IMR-90 (cell line): ENCODE results near the gene KLHL2. TPM values are rescaled to one million over a fixed set of nuclear protein-coding genes. Genes with fewer than 3 reads are reported as not detected.
"Not testable (repeated sequence)": the region's sequence is repeated elsewhere in the genome, so short reads cannot be mapped to it uniquely, and the experiment has no call there.

Source experiments
- ATAC-seq: fragments of 200-7000 bp; cut with Tn5 transposase; 2 replicates; pipeline ENCODE4 v1.9.1; 2020; ENCODE audit warnings: low read depth, mild to moderate bottlenecking, moderate library complexity
- BruUV-seq: library from RNA; stranded (reverse); fragments of 400-500 nt; replicated peaks from 2 replicates; lab custom pipeline; 2021; lab: Mats Ljungman, UMichigan
- CTCF ChIA-PET: fragments of 300-600 bp; formaldehyde crosslinking; extraction: SDS; loops from one replicate; lab custom pipeline; 2021; ENCODE audit warnings: antibody characterized with exemption; lab: Yijun Ruan, JAX
- POLR2A ChIA-PET: fragments of 300-600 bp; sonication (Branson Sonifier 250); formaldehyde crosslinking; loops from one replicate; lab custom pipeline; 2022; ENCODE audit warnings: antibody characterized with exemption; ENCODE audit not compliant: unreplicated experiment; lab: Charles Lee
- DNase-seq: peaks from one replicate; pipeline ENCODE4 v3.0.0; 2013
- H2AFZ ChIP-seq: replicated peaks from 2 replicates; pipeline ENCODE3; 2013; ENCODE audit warnings: low read length, mild to moderate bottlenecking; ENCODE audit not compliant: poor library complexity
- H2AK5ac ChIP-seq: 2 replicates; pipeline ENCODE4 v1.6.1; 2013; ENCODE audit warnings: low read depth, low read length, inconsistent platforms
- H2AK9ac ChIP-seq: replicated peaks from 2 replicates; pipeline ENCODE3; 2013; ENCODE audit warnings: mild to moderate bottlenecking, low read depth, low read length, moderate library complexity; ENCODE audit not compliant: poor library complexity
- H2BK120ac ChIP-seq: 2 replicates; pipeline ENCODE4 v1.6.1; 2013; ENCODE audit warnings: low read depth, low read length, inconsistent platforms
- H2BK15ac ChIP-seq: 3 replicates; pipeline ENCODE4 v1.6.1; 2013; ENCODE audit warnings: low read depth, low read length, inconsistent platforms
- H2BK20ac ChIP-seq: 2 replicates; pipeline ENCODE4 v1.6.1; 2013; ENCODE audit warnings: low read depth, mild to moderate bottlenecking, inconsistent platforms, low read length, moderate library complexity
- H2BK5ac ChIP-seq: 2 replicates; pipeline ENCODE4 v1.6.1; 2013; ENCODE audit warnings: mild to moderate bottlenecking, low read depth, low read length, inconsistent platforms; ENCODE audit not compliant: poor library complexity, severe bottlenecking
- H3K14ac ChIP-seq: replicated peaks from 2 replicates; pipeline ENCODE4 v1.6.1; 2013; ENCODE audit warnings: low read depth, low read length, inconsistent platforms
- H3K18ac ChIP-seq: 2 replicates; pipeline ENCODE4 v1.6.1; 2013; ENCODE audit warnings: low read depth, low read length, control low read depth
- H3K23ac ChIP-seq: 2 replicates; pipeline ENCODE4 v1.6.1; 2013; ENCODE audit warnings: low read depth, low read length, inconsistent platforms
- H3K27ac ChIP-seq: 2 replicates; pipeline ENCODE4 v1.5.1; 2013; ENCODE audit warnings: mild to moderate bottlenecking, control low read depth, low read length; ENCODE audit not compliant: insufficient read depth
- H3K27me3 ChIP-seq: 2 replicates; pipeline ENCODE4 v1.6.1; 2013; ENCODE audit warnings: low read length; ENCODE audit not compliant: control insufficient read depth, insufficient read depth
- H3K36me3 ChIP-seq: 2 replicates; pipeline ENCODE4 v1.6.1; 2013; ENCODE audit warnings: low read length, mixed read lengths; ENCODE audit not compliant: control insufficient read depth, insufficient read depth
- H3K4ac ChIP-seq: 2 replicates; pipeline ENCODE4 v1.6.1; 2013; ENCODE audit warnings: low read depth, low read length, inconsistent platforms
- H3K4me1 ChIP-seq: 2 replicates; pipeline ENCODE4 v1.6.1; 2013; ENCODE audit warnings: low read length, mixed read lengths; ENCODE audit not compliant: control insufficient read depth, insufficient read depth
- H3K4me2 ChIP-seq: 2 replicates; pipeline ENCODE4 v1.6.1; 2013; ENCODE audit warnings: low read depth, mild to moderate bottlenecking, control low read depth, low read length, moderate library complexity
- H3K4me3 ChIP-seq: 2 replicates; pipeline ENCODE4 v1.5.1; 2013; ENCODE audit warnings: low read depth, mild to moderate bottlenecking, control low read depth, low read length, moderate library complexity; ENCODE audit not compliant: insufficient read depth
- H3K56ac ChIP-seq: 2 replicates; pipeline ENCODE4 v1.6.1; 2013; ENCODE audit warnings: low read length, inconsistent platforms; ENCODE audit not compliant: insufficient read depth; ENCODE audit errors: extremely low read depth
- H3K79me1 ChIP-seq, 2 experiments: 2 replicates each; pipeline ENCODE4 v1.6.1; 2013; ENCODE audit warnings: low read length in 2 of 2, inconsistent platforms in 1 of 2, low read depth in 1 of 2
- H3K9ac ChIP-seq: 2 replicates; pipeline ENCODE4 v1.6.1; 2013; ENCODE audit warnings: low read depth, low read length, control low read depth
- H3K9me1 ChIP-seq: 2 replicates; pipeline ENCODE4 v1.6.1; 2013; ENCODE audit warnings: low read length, inconsistent platforms; ENCODE audit not compliant: insufficient read depth
- H3K9me3 ChIP-seq: 2 replicates; pipeline ENCODE4 v1.6.1; 2013; ENCODE audit warnings: low read length; ENCODE audit not compliant: control insufficient read depth, insufficient read depth
- H4K20me1 ChIP-seq: 2 replicates; pipeline ENCODE4 v1.6.1; 2013; ENCODE audit warnings: low read length, inconsistent platforms; ENCODE audit not compliant: insufficient read depth
- H4K5ac ChIP-seq: 2 replicates; pipeline ENCODE4 v1.6.1; 2013; ENCODE audit warnings: mild to moderate bottlenecking, low read depth, low read length, control low read depth
- H4K8ac ChIP-seq, 2 experiments: 2 replicates each; pipeline ENCODE4 v1.6.1; 2013; ENCODE audit warnings: low read depth in 2 of 2, low read length in 2 of 2, control low read depth in 1 of 2, inconsistent platforms in 1 of 2
- H4K91ac ChIP-seq: 2 replicates; pipeline ENCODE4 v1.6.1; 2013; ENCODE audit warnings: low read depth, low read length, inconsistent platforms; ENCODE audit not compliant: insufficient read depth
- WGBS, 2 experiments: methylation state at CpG; one replicate each; pipeline versions ENCODE4 v1.1.5 to v1.1.7; 2013; ENCODE audit warnings: missing lambda C conversion rate in 2 of 2; ENCODE audit not compliant: insufficient read length in 1 of 2; ENCODE audit errors: extremely low coverage in 2 of 2; 5-methylcytosine and 5-hydroxymethylcytosine counted together
- dilution Hi-C: fragments of 300-500 bp; cut with HindIII; formaldehyde crosslinking; loops from one replicate; pipeline ENCODE4 v1.14.3; 2018; ENCODE audit warnings: low sequenced_read_pairs; ENCODE audit not compliant: unreplicated experiment
- in situ Hi-C: fragments of 300-500 bp; cut with MboI; formaldehyde crosslinking; loops from 3 replicates; pipeline ENCODE4 v1.14.3; 2019; ENCODE audit warnings: low sequenced_read_pairs, inconsistent platforms, mixed read lengths
- intact Hi-C: fragments of 100-400 bp; cut with micrococcal nuclease; formaldehyde crosslinking; loops from 2 replicates; pipeline ENCODE4 v1.10.0; 2022
- polyA plus RNA-seq, 3 experiments: library from polyadenylated mRNA; depleted of rRNA; stranded (reverse); fragments of >200 nt; gene quantifications; 2 replicates each; pipeline ENCODE4 v1.2.3, GENCODE V29; 2012; ENCODE audit warnings: low replicate concordance in 1 of 3
- total RNA-seq: library from RNA; depleted of rRNA; stranded (reverse); fragments of >200 nt; gene quantifications from 2 replicates; pipeline ENCODE4 v1.2.3, GENCODE V29; 2012

KLHL2 gene
- total and polyA plus RNA-seq, 2 of the 4 experiments (the other 2 are of a cell fraction), result 11.0 to 12.4 TPM

- H3K27me3 ChIP-seq, DNase-seq, H2BK15ac ChIP-seq, H4K8ac ChIP-seq, H3K4me3 ChIP-seq, H3K9me1 ChIP-seq, POLR2A ChIA-PET, dilution Hi-C loops, H3K56ac ChIP-seq, BruUV-seq, H2AK5ac ChIP-seq, H4K91ac ChIP-seq, ATAC-seq, CTCF ChIA-PET, H3K23ac ChIP-seq, H3K36me3 ChIP-seq, H2AFZ ChIP-seq, H2BK120ac ChIP-seq, H2BK5ac ChIP-seq, H3K9ac ChIP-seq, H4K20me1 ChIP-seq, intact Hi-C loops, H2AK9ac ChIP-seq, H3K27ac ChIP-seq, H3K9me3 ChIP-seq, H3K18ac ChIP-seq, H2BK20ac ChIP-seq, H3K4ac ChIP-seq, H3K14ac ChIP-seq, H4K5ac ChIP-seq, in situ Hi-C loops, H3K4me1 ChIP-seq, H3K79me1 ChIP-seq, H3K4me2 ChIP-seq: not testable (repeated sequence)
- WGBS, 2 experiments, result no CpG with 5 or more reads among the region's 2 CpGs
These were observed 20.0 kb downstream of the KLHL2 start for GRCh38 chr4:165227401-165227800.

- H3K9me3 ChIP-seq, H3K27me3 ChIP-seq, H3K27ac ChIP-seq, H3K4me1 ChIP-seq, CTCF ChIA-PET, H2BK5ac ChIP-seq, H4K8ac ChIP-seq, H3K9ac ChIP-seq, H2BK120ac ChIP-seq, POLR2A ChIA-PET, H2BK20ac ChIP-seq, H3K4me3 ChIP-seq, H4K5ac ChIP-seq, H3K9me1 ChIP-seq, ATAC-seq, H3K79me1 ChIP-seq, H3K36me3 ChIP-seq, in situ Hi-C loops, intact Hi-C loops, H2BK15ac ChIP-seq, BruUV-seq, H3K4me2 ChIP-seq, dilution Hi-C loops, H3K14ac ChIP-seq, H2AFZ ChIP-seq, H2AK9ac ChIP-seq, DNase-seq, H2AK5ac ChIP-seq, H3K56ac ChIP-seq, H3K23ac ChIP-seq, H4K20me1 ChIP-seq, H4K91ac ChIP-seq, H3K18ac ChIP-seq, H3K4ac ChIP-seq: not testable (repeated sequence)
- WGBS, 2 experiments, result 80% methylated on average over 2 of the region's 4 CpGs; no CpG with 5 or more reads in 1 of the 2 experiments
These were observed 22.3 kb downstream of the KLHL2 start for GRCh38 chr4:165229490-165230200.
